Ramos (cell line): ENCODE data around the gene DCLK1.

ENCODE experiments used
- in situ Hi-C: fragments of 300-500 bp; cut with MboI; formaldehyde crosslinking; loops from one replicate; pipeline ENCODE4 v1.14.3; 2022; ENCODE audit warnings: low sequenced_read_pairs; ENCODE audit not compliant: unreplicated experiment

DCLK1 gene

GRCh38 chr13:36131222-36131930, at the start of gene DCLK1:
Gene DCLK1 (minus strand): TSS chr13:36131382.
- in situ Hi-C loops = no loop called here

- in situ Hi-C loops = no loop called here
These were observed 44.4 kb upstream of the DCLK1 start for GRCh38 chr13:36175621-36176020.

GRCh38 chr13:36174923-36175322, 43.7 kb upstream of the DCLK1 start:
- in situ Hi-C loops = no loop called here

GRCh38 chr13:36173571-36174322, 42.6 kb upstream of the DCLK1 start:
- in situ Hi-C loops = no loop called here

GRCh38 chr13:36166046-36166445, 34.9 kb upstream of the DCLK1 start:
- in situ Hi-C loops = no loop called here

- in situ Hi-C loops = no loop called here
These were observed 32.7 kb upstream of the DCLK1 start for GRCh38 chr13:36163809-36164308.

- in situ Hi-C loops = no loop called here
These were observed 32.1 kb upstream of the DCLK1 start for GRCh38 chr13:36163286-36163685.

- in situ Hi-C loops = no loop called here
These were observed 29.1 kb upstream of the DCLK1 start for GRCh38 chr13:36160297-36160696.

- in situ Hi-C loops = no loop called here
These were observed 27.4 kb upstream of the DCLK1 start for GRCh38 chr13:36158611-36159010.

GRCh38 chr13:36157480-36157879, 26.3 kb upstream of the DCLK1 start:
- in situ Hi-C loops = no loop called here

GRCh38 chr13:36154567-36155291, 23.5 kb upstream of the DCLK1 start:
- in situ Hi-C loops = no loop called here

- in situ Hi-C loops = no loop called here
These were observed 20.4 kb upstream of the DCLK1 start for GRCh38 chr13:36151591-36151990.

- in situ Hi-C loops = no loop called here
These were observed 17.3 kb upstream of the DCLK1 start for GRCh38 chr13:36148446-36148845.

GRCh38 chr13:36147330-36147729, 16.1 kb upstream of the DCLK1 start:
- in situ Hi-C loops = no loop called here

- in situ Hi-C loops = no loop called here
These were observed 15.5 kb upstream of the DCLK1 start for GRCh38 chr13:36146511-36147269.

GRCh38 chr13:36143738-36144137, 12.6 kb upstream of the DCLK1 start:
- in situ Hi-C loops = no loop called here

GRCh38 chr13:36142735-36143134, 11.6 kb upstream of the DCLK1 start:
- in situ Hi-C loops = no loop called here

- in situ Hi-C loops = no loop called here
These were observed 4.7 kb upstream of the DCLK1 start for GRCh38 chr13:36135876-36136275.

- in situ Hi-C loops = no loop called here
These were observed 3.5 kb upstream of the DCLK1 start for GRCh38 chr13:36134632-36135031.

GRCh38 chr13:36133950-36134626, 2.9 kb upstream of the DCLK1 start:
- in situ Hi-C loops = no loop called here
